Lung (tissue), 16 donors: ENCODE data around the gene GLYATL1. TPM values are rescaled to one million over a fixed set of nuclear protein-coding genes. Genes with fewer than 3 reads are reported as not detected.

ENCODE experiments used
- ATAC-seq: fragments of 200-7000 bp; cut with Tn5 transposase; one replicate; pipeline ENCODE4 v1.9.1; 2020; ENCODE audit warnings: moderate number of reproducible peaks; ENCODE audit not compliant: insufficient read depth, low FRiP score
- DNase-seq, 3 donors: peaks; one replicate each; pipeline ENCODE4 v3.0.0-alpha.2; 2013 to 2017
- H3K27ac ChIP-seq, 2 donors: one replicate each; pipeline ENCODE4 v1.5.1; 2013; ENCODE audit warnings: mild to moderate bottlenecking in 2 of 2, moderate library complexity in 2 of 2, control low read depth in 1 of 2, inconsistent platforms in 1 of 2, low read depth in 1 of 2, low read length in 1 of 2
- H3K27me3 ChIP-seq, 3 donors: one replicate each; pipeline ENCODE4 v1.5.1; 2013; ENCODE audit warnings: low read length in 2 of 3; ENCODE audit not compliant: control insufficient read depth in 3 of 3, insufficient read depth in 3 of 3
- H3K36me3 ChIP-seq, 4 donors: one replicate each; pipeline ENCODE4 v1.5.1; 2013; ENCODE audit warnings: low read length in 4 of 4, mild to moderate bottlenecking in 1 of 4, moderate library complexity in 1 of 4; ENCODE audit not compliant: control insufficient read depth in 4 of 4, insufficient read depth in 4 of 4
- H3K4me1 ChIP-seq, 5 donors: one replicate each; pipeline ENCODE4 v1.5.1; 2013; ENCODE audit warnings: low read length in 5 of 5, mild to moderate bottlenecking in 2 of 5, moderate library complexity in 1 of 5; ENCODE audit not compliant: control insufficient read depth in 5 of 5, insufficient read depth in 5 of 5
- H3K4me3 ChIP-seq: one replicate; pipeline ENCODE4 v1.5.1; 2013; ENCODE audit warnings: mild to moderate bottlenecking, control low read depth, moderate library complexity
- H3K9ac ChIP-seq, 2 donors: one replicate each; pipeline ENCODE4 v1.5.1; 2013; ENCODE audit warnings: low read length in 2 of 2, control low read depth in 1 of 2; ENCODE audit not compliant: insufficient read depth in 1 of 2
- H3K9me3 ChIP-seq, 4 donors: one replicate each; pipeline ENCODE4 v1.5.1; 2013; ENCODE audit warnings: low read length in 3 of 4, mild to moderate bottlenecking in 1 of 4, moderate library complexity in 1 of 4; ENCODE audit not compliant: control insufficient read depth in 4 of 4, insufficient read depth in 3 of 4
- WGBS, 2 donors: extraction: QIAGEN DNeasy Blood & Tissue Kit; methylation state at CpG; one replicate each; pipeline ENCODE4 v1.1.7; 2013; 5-methylcytosine and 5-hydroxymethylcytosine counted together
- long read RNA-seq, 5 donors: transcript quantifications; one replicate each; lab custom pipeline, GENCODE V29; 2026
- polyA plus RNA-seq, 2 donors: library from polyadenylated mRNA; stranded (reverse); fragments of 200-250 nt; gene quantifications; one replicate each; pipeline ENCODE4 v1.2.1, GENCODE V29; 2013
- total RNA-seq, 2 donors: library from RNA; depleted of rRNA in 1 of 2; stranded (reverse); fragments of >200 nt in 1 of 2; gene quantifications; one replicate each; pipeline ENCODE4 v1.2.1, GENCODE V29; 2014 to 2021
- TF ChIP-seq, protein P1 (sequence below): IDR thresholded peaks from 2 replicates; pipeline ENCODE4 v1.5.1; 2012; ENCODE audit warnings: mild to moderate bottlenecking; ENCODE audit errors: control extremely low read depth, extremely low read depth
- donor health status: control.
- donor health status: control.
- donor health status: Bipolar disorder and iron deficiency.
- donor health status: healthy.
- donor health status: DM: yes; HTN: yes; CAD: no.

GLYATL1 gene
- total RNA-seq (1 to 10 TPM in 1 of 2 donors, under 1 TPM in 1; 0.31 to 1.8 TPM), polyA plus RNA-seq (under 1 TPM in 1 of 2 donors, not detected in 1; 0.05 TPM)
- long read RNA-seq, donor 1, partial matches to known transcripts, result 0 of 1 reads
- long read RNA-seq, donor 1, other reads (novel, unspliced or antisense), result 0 of 1 reads
- long read RNA-seq, donor 2, result 0 reads
- long read RNA-seq, donor 3, result 0 reads
- long read RNA-seq, donor 4, result 0 reads
- long read RNA-seq, donor 5, partial matches to known transcripts, result 0 of 1 reads
- long read RNA-seq, donor 5, other reads (novel, unspliced or antisense), result 0 of 1 reads

DNA sequence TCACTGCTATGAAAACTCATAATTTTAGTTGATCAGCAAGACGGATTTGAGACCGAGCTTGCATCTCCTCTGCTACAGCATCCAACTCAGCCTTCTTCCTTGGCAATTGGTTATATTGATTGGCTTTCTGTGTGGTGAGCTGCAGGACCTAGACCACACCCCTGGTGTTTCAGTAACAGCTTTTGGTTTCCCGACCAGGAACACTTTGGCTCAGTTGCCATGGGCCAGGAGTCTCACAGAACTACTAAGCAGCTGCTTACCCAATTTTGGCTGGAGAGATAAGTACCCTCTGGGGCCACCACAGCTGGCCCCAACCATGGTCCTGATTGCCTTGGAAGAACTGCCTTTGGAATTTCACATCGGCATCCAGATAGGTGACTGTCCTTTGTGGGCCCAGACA lies at the start of gene GLYATL1:
TSS of gene GLYATL1 (plus strand) at position 212 of the 400 bp plus-strand sequence. CDS start 7,600 bp downstream, outside the sequence.
- Histone ChIP-seq H3K4me1 (no peaks in the 10 kb centered on the region), H3K4me3 (no peak within 1 kb of the TSS), H3K36me3 (no peaks in the 10 kb centered on the region), H3K9ac (no peak within 1 kb of the TSS), H3K27ac (no peak within 1 kb of the TSS), H3K27me3 (no peaks in the 10 kb centered on the region), H3K9me3 (no peaks in the 10 kb centered on the region)
- ATAC-seq (no peak), DNase-seq (no peak)
- TF ChIP-seq, protein P1, sequence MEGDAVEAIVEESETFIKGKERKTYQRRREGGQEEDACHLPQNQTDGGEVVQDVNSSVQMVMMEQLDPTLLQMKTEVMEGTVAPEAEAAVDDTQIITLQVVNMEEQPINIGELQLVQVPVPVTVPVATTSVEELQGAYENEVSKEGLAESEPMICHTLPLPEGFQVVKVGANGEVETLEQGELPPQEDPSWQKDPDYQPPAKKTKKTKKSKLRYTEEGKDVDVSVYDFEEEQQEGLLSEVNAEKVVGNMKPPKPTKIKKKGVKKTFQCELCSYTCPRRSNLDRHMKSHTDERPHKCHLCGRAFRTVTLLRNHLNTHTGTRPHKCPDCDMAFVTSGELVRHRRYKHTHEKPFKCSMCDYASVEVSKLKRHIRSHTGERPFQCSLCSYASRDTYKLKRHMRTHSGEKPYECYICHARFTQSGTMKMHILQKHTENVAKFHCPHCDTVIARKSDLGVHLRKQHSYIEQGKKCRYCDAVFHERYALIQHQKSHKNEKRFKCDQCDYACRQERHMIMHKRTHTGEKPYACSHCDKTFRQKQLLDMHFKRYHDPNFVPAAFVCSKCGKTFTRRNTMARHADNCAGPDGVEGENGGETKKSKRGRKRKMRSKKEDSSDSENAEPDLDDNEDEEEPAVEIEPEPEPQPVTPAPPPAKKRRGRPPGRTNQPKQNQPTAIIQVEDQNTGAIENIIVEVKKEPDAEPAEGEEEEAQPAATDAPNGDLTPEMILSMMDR, result no peak
- WGBS, 2 donors, result 82 to 88% methylated on average over 4 of the region's 4 CpGs

GRCh38 chr11:58893899-58894298 lies 45.4 kb upstream of the GLYATL1 start:
- H3K4me1 ChIP-seq, result no peaks in the 10 kb centered on the region
- ATAC-seq, result no peak
- TF ChIP-seq, protein P1, result no peak
- 67 to 84% methylated on average over 2 of the region's 2 CpGs for WGBS, 2 donors
- no peak for DNase-seq
- H3K9ac ChIP-seq, result no peak overlapping the region
- H3K4me3 ChIP-seq, result no peak overlapping the region
- no peaks in the 10 kb centered on the region for H3K36me3 ChIP-seq
- H3K27me3 ChIP-seq, result no peaks in the 10 kb centered on the region
- H3K9me3 ChIP-seq, result no peaks in the 10 kb centered on the region
- no peak overlapping the region for H3K27ac ChIP-seq

DNA sequence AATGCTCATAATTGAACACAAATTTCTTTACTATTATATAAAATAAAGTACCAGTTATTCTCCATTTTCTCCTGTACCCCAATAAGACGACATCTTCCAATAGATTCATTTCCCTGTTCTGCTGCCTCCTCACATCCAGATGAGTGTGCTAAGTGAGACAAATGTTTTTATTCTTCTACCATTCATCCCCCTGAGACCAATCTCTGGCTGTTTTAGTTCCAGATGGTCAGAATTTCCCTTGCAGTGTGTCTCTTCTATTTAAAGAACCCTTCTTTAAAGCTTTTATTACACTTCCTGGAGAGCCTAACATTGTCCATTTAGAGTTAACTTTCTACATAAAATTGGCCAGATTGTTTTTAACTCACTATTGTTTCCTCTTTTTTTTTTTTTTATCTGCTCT lies 41.2 kb upstream of the GLYATL1 start:
- Histone ChIP-seq H3K27me3 (no peaks in the 10 kb centered on the region), H3K4me3 (no peak overlapping the region), H3K27ac (no peak overlapping the region), H3K36me3 (no peaks in the 10 kb centered on the region), H3K4me1 (peaks cover 0 to 3% (median 0%) of the 10 kb centered on the region in 5 donors), H3K9me3 (no peaks in the 10 kb centered on the region), H3K9ac (no peak overlapping the region)
- ATAC-seq (no peak), DNase-seq (no peak)
- TF ChIP-seq, protein P1, result no peak
- WGBS, 2 donors, result 69 to 86% methylated on average over 1 of the region's 1 CpG
